HUES64 (cell line): ENCODE data around the gene GDF10.

Source experiments
- H3K27ac ChIP-seq: 2 replicates; pipeline ENCODE4 v1.7.0; 2013; ENCODE audit warnings: low read depth, low read length, inconsistent platforms
- H3K27me3 ChIP-seq: 2 replicates; pipeline ENCODE4 v1.6.1; 2013; ENCODE audit warnings: mild to moderate bottlenecking, low read length; ENCODE audit not compliant: insufficient read depth
- H3K36me3 ChIP-seq: 2 replicates; pipeline ENCODE4 v1.6.1; 2013; ENCODE audit warnings: mild to moderate bottlenecking, low read length; ENCODE audit not compliant: insufficient read depth
- H3K4me1 ChIP-seq: 2 replicates; pipeline ENCODE4 v1.6.1; 2013; ENCODE audit warnings: mild to moderate bottlenecking, low read length, moderate library complexity; ENCODE audit not compliant: insufficient read depth
- H3K4me3 ChIP-seq: 2 replicates; pipeline ENCODE4 v1.5.1; 2013; ENCODE audit warnings: mild to moderate bottlenecking, low read length, moderate library complexity
- H3K9ac ChIP-seq: 2 replicates; pipeline ENCODE4 v1.6.1; 2013; ENCODE audit warnings: mild to moderate bottlenecking, low read depth, low read length
- H3K9me3 ChIP-seq: 2 replicates; pipeline ENCODE4 v1.6.1; 2013; ENCODE audit warnings: low read depth, low read length; ENCODE audit not compliant: insufficient read depth
- WGBS: fragments of 150-250, 120-280 bp; methylation state at CpG from one replicate; pipeline ENCODE4 v1.1.7; 2013; ENCODE audit warnings: missing lambda C conversion rate; 5-methylcytosine and 5-hydroxymethylcytosine counted together

The GDF10 gene

GRCh38 chr10:47307381-47307780 is 7.4 kb downstream of the GDF10 start:
- Histone ChIP-seq H3K27ac (no peak overlapping the region), H3K36me3 (no peaks in the 10 kb centered on the region), H3K4me3 (no peak overlapping the region), H3K9me3 (no peaks in the 10 kb centered on the region), H3K9ac (no peak overlapping the region), H3K4me1 (no peaks in the 10 kb centered on the region), H3K27me3 (peaks cover 15% of the 10 kb centered on the region)
- 89% methylated on average over 3 of the region's 3 CpGs for WGBS

GRCh38 chr10:47308775-47309174 is 8.8 kb downstream of the GDF10 start:
- Histone ChIP-seq H3K36me3 (no peaks in the 10 kb centered on the region), H3K4me3 (no peak overlapping the region), H3K4me1 (no peaks in the 10 kb centered on the region), H3K9me3 (no peaks in the 10 kb centered on the region), H3K9ac (no peak overlapping the region), H3K27ac (no peak overlapping the region), H3K27me3 (peaks cover 3% of the 10 kb centered on the region; the same call in 1 of the 2 replicates)
- WGBS, result 86% methylated on average over 9 of the region's 9 CpGs

- no peaks in the 10 kb centered on the region for H3K9me3 ChIP-seq
- no peaks in the 10 kb centered on the region for H3K36me3 ChIP-seq
- H3K9ac ChIP-seq, result no peak overlapping the region
- H3K27me3 ChIP-seq, result no peaks in the 10 kb centered on the region
- H3K4me1 ChIP-seq, result no peaks in the 10 kb centered on the region
- no peak overlapping the region for H3K4me3 ChIP-seq
- H3K27ac ChIP-seq, result no peak overlapping the region
- 86% methylated on average over 33 of the region's 34 CpGs for WGBS
These were observed 9.6 kb downstream of the GDF10 start for GRCh38 chr10:47309408-47310089.

GRCh38 chr10:47310090-47310505 is 10.1 kb downstream of the GDF10 start:
- no peak overlapping the region for H3K9ac ChIP-seq
- H3K9me3 ChIP-seq, result no peaks in the 10 kb centered on the region
- H3K27ac ChIP-seq, result no peak overlapping the region
- no peak overlapping the region for H3K4me3 ChIP-seq
- no peaks in the 10 kb centered on the region for H3K4me1 ChIP-seq
- no peaks in the 10 kb centered on the region for H3K36me3 ChIP-seq
- 96% methylated on average over 37 of the region's 37 CpGs for WGBS
- no peaks in the 10 kb centered on the region for H3K27me3 ChIP-seq

- Histone ChIP-seq H3K36me3 (no peaks in the 10 kb centered on the region), H3K9me3 (no peaks in the 10 kb centered on the region), H3K9ac (no peak overlapping the region), H3K27me3 (no peaks in the 10 kb centered on the region), H3K27ac (no peak overlapping the region), H3K4me1 (no peaks in the 10 kb centered on the region), H3K4me3 (no peak overlapping the region)
- 84% methylated on average over 10 of the region's 10 CpGs for WGBS
These were observed 11.4 kb downstream of the GDF10 start for GRCh38 chr10:47311193-47311931.

- Histone ChIP-seq H3K9ac (no peak overlapping the region), H3K27me3 (no peaks in the 10 kb centered on the region), H3K36me3 (no peaks in the 10 kb centered on the region), H3K27ac (no peak overlapping the region), H3K4me3 (no peak overlapping the region), H3K4me1 (no peaks in the 10 kb centered on the region), H3K9me3 (no peaks in the 10 kb centered on the region)
- WGBS, result 34% methylated on average over 20 of the region's 20 CpGs
These were observed 12.1 kb downstream of the GDF10 start for GRCh38 chr10:47311932-47312662.

- no peaks in the 10 kb centered on the region for H3K4me1 ChIP-seq
- 88% methylated on average over 7 of the region's 7 CpGs for WGBS
These were observed 12.6 kb downstream of the GDF10 start for GRCh38 chr10:47312663-47312995.

GRCh38 chr10:47314416-47314970 is 14.5 kb downstream of the GDF10 start:
- Histone ChIP-seq H3K9ac (no peak overlapping the region), H3K36me3 (no peaks in the 10 kb centered on the region), H3K9me3 (no peaks in the 10 kb centered on the region), H3K4me1 (no peaks in the 10 kb centered on the region), H3K27ac (no peak overlapping the region), H3K27me3 (no peaks in the 10 kb centered on the region), H3K4me3 (no peak overlapping the region)
- 93% methylated on average over 9 of the region's 9 CpGs for WGBS

More at GRCh38 chr10:47312663-47312995, 12.6 kb downstream of the GDF10 start:
- Histone ChIP-seq H3K9me3 (no peaks in the 10 kb centered on the region), H3K36me3 (no peaks in the 10 kb centered on the region), H3K27ac (no peak overlapping the region), H3K4me3 (no peak overlapping the region), H3K27me3 (no peaks in the 10 kb centered on the region), H3K9ac (no peak overlapping the region)

GRCh38 chr10:47315421-47315820 is 15.4 kb downstream of the GDF10 start:
- no peak overlapping the region for H3K27ac ChIP-seq
- no peaks in the 10 kb centered on the region for H3K27me3 ChIP-seq
- H3K9me3 ChIP-seq, result no peaks in the 10 kb centered on the region
- no peak overlapping the region for H3K9ac ChIP-seq
- no peaks in the 10 kb centered on the region for H3K36me3 ChIP-seq
- no peak overlapping the region for H3K4me3 ChIP-seq
- no peaks in the 10 kb centered on the region for H3K4me1 ChIP-seq
- 94% methylated on average over 2 of the region's 2 CpGs for WGBS

GRCh38 chr10:47316131-47316530 is 16.1 kb downstream of the GDF10 start:
- Histone ChIP-seq H3K27me3 (no peaks in the 10 kb centered on the region), H3K36me3 (no peaks in the 10 kb centered on the region), H3K9me3 (no peaks in the 10 kb centered on the region), H3K4me1 (no peaks in the 10 kb centered on the region), H3K27ac (no peak overlapping the region), H3K9ac (no peak overlapping the region), H3K4me3 (no peak overlapping the region)
- 74% methylated on average over 5 of the region's 5 CpGs for WGBS

GRCh38 chr10:47317251-47317650 is 17.3 kb downstream of the GDF10 start:
- Histone ChIP-seq H3K27me3 (no peaks in the 10 kb centered on the region), H3K4me1 (no peaks in the 10 kb centered on the region), H3K36me3 (no peaks in the 10 kb centered on the region), H3K9ac (no peak overlapping the region), H3K4me3 (no peak overlapping the region), H3K27ac (no peak overlapping the region), H3K9me3 (no peaks in the 10 kb centered on the region)
- WGBS, result 83% methylated on average over 4 of the region's 4 CpGs
